Esophagus squamous epithelium (tissue), 5 donors: Measurements from ENCODE around the gene TMED1. TPM values are rescaled to one million over a fixed set of nuclear protein-coding genes. Genes with fewer than 3 reads are reported as not detected.

Source experiments
- DNase-seq: peaks from one replicate; lab custom pipeline; 2025; lab: John Stamatoyannopoulos, UW
- H3K27ac ChIP-seq, 4 donors: fragments of 200-600 bp; sonication (generic); one replicate each; pipeline ENCODE4 v1.5.1; 2016 to 2019; ENCODE audit warnings: mild to moderate bottlenecking in 1 of 4
- H3K27me3 ChIP-seq, 4 donors: fragments of 200-600 bp; sonication (generic); 1 replicate in 3 of 4; 2 replicates in 1 of 4; pipeline versions ENCODE4 v1.5.1 to v1.6.0; 2017 to 2021; ENCODE audit warnings: antibody characterized with exemption in 1 of 4
- H3K36me3 ChIP-seq, 3 donors: fragments of 200-600 bp; sonication (generic); one replicate each; pipeline ENCODE4 v1.5.1; 2016 to 2019
- H3K4me1 ChIP-seq, 3 donors: fragments of 200-600 bp; sonication (generic); one replicate each; pipeline ENCODE4 v1.5.1; 2017 to 2019
- H3K4me3 ChIP-seq, 4 donors: fragments of 200-600 bp; sonication (generic); 1 replicate in 3 of 4; 2 replicates in 1 of 4; pipeline ENCODE4 v1.5.1; 2016 to 2019; ENCODE audit warnings: mild to moderate bottlenecking in 2 of 4, moderate library complexity in 1 of 4
- H3K9me3 ChIP-seq, 3 donors: fragments of 200-600 bp; sonication (generic); one replicate each; pipeline ENCODE4 v1.5.1; 2016 to 2019
- CTCF ChIP-seq, 6 experiments: fragments of 450-650 bp in 4 of 6; fragments of 200-600 bp in 2 of 6; sonication (generic) in 2 of 6; IDR thresholded peaks; one replicate each; pipeline ENCODE4 v1.5.1; 2016 to 2019; ENCODE audit warnings: antibody characterized with exemption in 6 of 6, mild to moderate bottlenecking in 4 of 6, moderate library complexity in 4 of 6
- POLR2A ChIP-seq, 4 donors: fragments of 450-650 bp; IDR thresholded peaks; one replicate each; pipeline ENCODE4 v1.6.1; 2017; ENCODE audit warnings: antibody characterized with exemption in 4 of 4, mild to moderate bottlenecking in 4 of 4, moderate library complexity in 3 of 4
- WGBS, 2 donors: methylation state at CpG; one replicate each; pipeline ENCODE4 v1.1.5; 2018; 5-methylcytosine and 5-hydroxymethylcytosine counted together
- intact Hi-C: fragments of 100-400 bp; cut with DNase I; formaldehyde crosslinking; loops from one replicate; pipeline ENCODE4 v1.15.0; 2022
- total RNA-seq, 4 donors: library from RNA; depleted of rRNA; stranded (reverse); fragments of >200 nt; gene quantifications; one replicate each; pipeline ENCODE4 v1.1.0, GENCODE V29; 2016
- donor health status: DM: yes; HTN: yes; CAD: no.

TMED1 gene, protein sequence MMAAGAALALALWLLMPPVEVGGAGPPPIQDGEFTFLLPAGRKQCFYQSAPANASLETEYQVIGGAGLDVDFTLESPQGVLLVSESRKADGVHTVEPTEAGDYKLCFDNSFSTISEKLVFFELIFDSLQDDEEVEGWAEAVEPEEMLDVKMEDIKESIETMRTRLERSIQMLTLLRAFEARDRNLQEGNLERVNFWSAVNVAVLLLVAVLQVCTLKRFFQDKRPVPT
- 10 to 100 TPM; 14.7 to 30.3 (median 24.1) TPM for total RNA-seq

DNA sequence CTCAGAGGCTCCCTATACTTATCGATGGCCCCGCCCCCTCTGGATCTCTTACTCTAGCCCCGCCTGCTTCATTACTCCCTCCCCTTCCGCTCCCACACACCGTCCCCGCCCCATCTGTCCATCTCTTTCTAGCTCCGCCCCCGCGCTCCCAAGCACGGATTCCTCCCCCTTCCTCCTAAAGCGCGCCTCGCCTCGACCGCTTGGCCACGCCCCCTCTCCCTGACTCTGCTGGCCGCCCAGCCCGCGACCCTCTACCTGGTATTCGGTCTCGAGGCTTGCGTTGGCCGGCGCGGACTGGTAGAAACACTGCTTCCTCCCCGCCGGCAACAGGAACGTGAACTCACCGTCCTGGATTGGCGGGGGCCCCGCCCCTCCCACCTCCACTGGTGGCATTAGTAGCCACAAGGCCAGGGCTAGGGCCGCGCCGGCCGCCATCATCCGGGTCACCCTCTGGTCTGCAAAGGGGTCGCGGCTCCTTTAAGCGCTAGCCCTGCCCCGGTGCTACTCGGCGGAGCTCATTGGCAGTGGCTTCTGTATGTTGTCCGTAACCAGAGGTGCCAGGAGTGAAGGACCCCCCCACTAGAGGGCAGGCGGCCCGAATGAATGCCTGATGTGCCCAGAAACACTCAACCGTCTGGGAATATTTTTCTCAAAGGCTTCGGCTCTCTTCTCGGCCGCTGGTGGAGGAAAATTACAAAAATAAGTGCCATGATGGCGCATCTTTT, at the start of gene TMED1:
TSS of gene TMED1 (minus strand) at position 459 of the 725 bp plus-strand sequence. CDS start at position 438, 21 bp downstream.
- DNase-seq = peak; percentile 96
- no peaks in the 10 kb centered on the region for H3K27me3 ChIP-seq
- WGBS, 2 donors = 1% methylated on average over 17 to 20 of the region's 50 CpGs
- H3K36me3 ChIP-seq = peaks cover 0 to 38% (median 0%) of the 10 kb centered on the region in 3 donors
- intact Hi-C loops = no loop called here
- peak within 1 kb of the TSS; percentile 69 to 88 (median 80) for H3K4me3 ChIP-seq
- TF ChIP-seq CTCF (IDR thresholded peaks at IDR 0.05) (peak; percentile 22 to 69 (median 50)), POLR2A (IDR thresholded peaks at IDR 0.05) (peak in 1 of 4 donors; percentile 32)
- H3K4me1 ChIP-seq = peaks cover 0 to 20% (median 9%) of the 10 kb centered on the region in 3 donors
- peak within 1 kb of the TSS; percentile 98 to 99 (median 99) for H3K27ac ChIP-seq
- peaks cover 0 to 9% (median 0%) of the 10 kb centered on the region in 3 donors for H3K9me3 ChIP-seq

DNA sequence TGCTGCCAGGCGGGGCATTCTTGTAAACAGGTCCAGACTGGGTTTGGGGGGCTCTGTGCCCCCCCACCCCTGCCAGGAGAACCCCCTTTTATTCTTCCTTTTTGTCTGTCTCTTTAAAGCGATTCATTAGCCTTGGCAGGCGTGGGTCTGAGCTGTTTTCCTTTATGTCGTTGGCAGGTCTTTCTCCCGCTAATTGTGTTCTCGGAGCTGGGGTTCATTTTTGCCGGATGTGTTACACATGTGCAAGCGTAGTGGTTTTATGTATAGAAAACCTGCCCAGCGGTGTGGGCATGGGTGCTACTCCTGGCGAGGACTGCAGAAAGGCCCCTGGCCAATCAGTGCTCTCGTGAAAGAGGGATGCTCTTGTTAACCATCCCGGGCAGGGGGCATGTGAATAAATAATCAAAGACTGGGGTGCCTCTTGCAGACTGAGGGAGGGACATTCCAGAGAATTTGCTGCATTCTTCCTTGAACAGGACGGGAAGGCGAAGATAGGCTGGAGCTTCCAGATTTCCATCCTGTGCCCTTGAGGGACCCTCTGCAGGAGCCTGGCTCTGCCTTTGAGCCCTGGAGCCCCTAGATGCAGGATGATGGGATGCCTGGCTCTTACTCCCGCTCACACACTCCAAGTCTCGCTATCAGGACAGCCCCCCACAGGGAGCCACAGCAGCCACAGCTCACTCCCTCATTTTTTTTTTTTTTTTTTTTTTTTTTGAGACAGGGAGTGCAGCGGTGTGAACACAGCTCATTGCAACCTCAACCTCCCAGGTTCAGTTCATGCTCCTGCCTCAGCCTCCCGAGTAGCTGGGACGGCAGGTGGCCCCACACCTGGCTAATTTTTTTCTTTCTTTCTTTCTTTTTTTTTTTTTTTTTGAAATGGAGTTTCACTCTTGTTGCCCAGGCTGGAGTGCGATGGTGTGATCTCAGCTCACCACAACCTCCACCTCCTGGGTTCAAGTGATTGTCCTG, 49.5 kb upstream of the TMED1 start:
- 55 to 68% methylated on average over 13 to 17 of the region's 20 CpGs for WGBS, 2 donors
- H3K36me3 ChIP-seq = peaks cover 0 to 7% (median 0%) of the 10 kb centered on the region in 3 donors
- intact Hi-C loops = no loop called here
- TF ChIP-seq POLR2A (IDR thresholded peaks at IDR 0.05) = no peak
- no peak for TF ChIP-seq CTCF (IDR thresholded peaks at IDR 0.05)
- no peaks in the 10 kb centered on the region for H3K9me3 ChIP-seq
- no peak overlapping the region for H3K4me3 ChIP-seq
- no peaks in the 10 kb centered on the region for H3K27me3 ChIP-seq
- H3K27ac ChIP-seq = peak overlapping the region in 1 of 4 donors; percentile 17
- H3K4me1 ChIP-seq = peaks cover 13 to 79% (median 32%) of the 10 kb centered on the region in 3 donors
- DNase-seq = no peak

GRCh38 chr19:10884274-10884673, 48.3 kb upstream of the TMED1 start:
- H3K9me3 ChIP-seq = no peaks in the 10 kb centered on the region
- DNase-seq = no peak
- H3K36me3 ChIP-seq = peaks cover 0 to 7% (median 0%) of the 10 kb centered on the region in 3 donors
- no peak overlapping the region for H3K27ac ChIP-seq
- TF ChIP-seq POLR2A (IDR thresholded peaks at IDR 0.05) (no peak), CTCF (IDR thresholded peaks at IDR 0.05) (no peak)
- no peak overlapping the region for H3K4me3 ChIP-seq
- intact Hi-C loops = no loop called here
- H3K4me1 ChIP-seq = peaks cover 17 to 81% (median 38%) of the 10 kb centered on the region in 3 donors
- WGBS, 2 donors = 65 to 92% methylated on average over 2 of the region's 2 CpGs
- no peaks in the 10 kb centered on the region for H3K27me3 ChIP-seq

DNA sequence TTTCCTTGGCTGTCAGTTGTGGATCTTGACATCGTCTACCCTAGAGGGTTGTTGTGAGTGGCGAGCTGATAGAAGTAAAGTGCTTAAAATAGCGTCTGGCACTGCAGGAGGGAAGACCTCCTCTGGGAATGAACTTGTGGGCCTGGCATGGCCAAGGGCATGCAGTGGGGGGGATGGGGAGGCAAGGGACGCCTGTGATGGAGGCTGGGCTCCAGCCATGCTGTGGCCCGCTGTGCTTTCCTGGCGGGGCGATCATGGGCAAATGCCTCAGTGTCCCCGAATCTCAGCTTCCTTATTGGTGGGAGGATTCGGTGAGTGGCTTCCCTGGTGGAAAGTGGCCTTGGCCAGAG, 46.1 kb upstream of the TMED1 start:
- no peaks in the 10 kb centered on the region for H3K27me3 ChIP-seq
- no peak for DNase-seq
- H3K4me3 ChIP-seq = no peak overlapping the region
- intact Hi-C loops = no loop called here
- H3K4me1 ChIP-seq = peaks cover 13 to 82% (median 38%) of the 10 kb centered on the region in 3 donors
- WGBS, 2 donors = 85% methylated on average over 5 to 7 of the region's 9 CpGs
- no peak for TF ChIP-seq POLR2A (IDR thresholded peaks at IDR 0.05)
- no peaks in the 10 kb centered on the region for H3K9me3 ChIP-seq
- H3K27ac ChIP-seq = no peak overlapping the region
- H3K36me3 ChIP-seq = peaks cover 0 to 7% (median 0%) of the 10 kb centered on the region in 3 donors

DNA sequence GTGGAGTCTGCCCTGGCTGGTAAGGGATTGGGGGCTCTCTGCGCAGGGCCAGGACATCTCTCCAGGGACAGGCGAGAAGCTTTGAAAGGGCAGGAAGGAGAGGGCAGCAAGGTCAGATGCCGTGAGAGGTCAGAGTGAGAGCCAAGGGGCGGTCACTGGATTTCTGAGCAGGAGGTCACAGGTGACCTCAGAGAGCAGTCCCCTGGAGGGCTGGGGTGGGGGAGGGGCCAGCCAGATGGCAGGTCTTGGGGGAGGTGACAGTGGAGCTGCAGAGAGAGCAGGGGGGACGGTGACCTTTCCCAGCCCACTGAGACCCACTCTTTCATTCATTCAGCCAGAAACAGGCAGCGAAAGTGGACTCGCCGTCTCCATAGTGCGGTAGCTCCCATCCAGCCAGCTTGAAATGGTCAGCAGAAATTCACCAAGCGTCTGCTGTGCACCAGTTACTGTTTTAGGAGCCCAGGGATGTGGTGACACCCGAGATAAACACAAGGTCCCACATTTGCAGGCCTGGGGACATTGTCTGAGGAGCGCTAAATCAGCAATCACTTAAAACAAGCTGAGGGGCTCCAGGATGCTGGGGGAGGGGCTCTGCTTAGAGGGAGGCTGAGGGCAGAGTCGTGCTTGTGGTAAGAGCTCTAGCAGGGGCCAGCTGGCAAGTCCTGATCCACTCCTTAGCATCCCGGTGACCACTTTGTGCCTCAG, 45.5 kb upstream of the TMED1 start:
- Histone ChIP-seq H3K27me3 (no peaks in the 10 kb centered on the region), H3K9me3 (no peaks in the 10 kb centered on the region), H3K36me3 (peaks cover 0 to 7% (median 0%) of the 10 kb centered on the region in 3 donors), H3K4me3 (no peak overlapping the region), H3K4me1 (peaks cover 10 to 82% (median 41%) of the 10 kb centered on the region in 3 donors), H3K27ac (no peak overlapping the region)
- intact Hi-C loops = no loop called here
- TF ChIP-seq CTCF (IDR thresholded peaks at IDR 0.05) (no peak), POLR2A (IDR thresholded peaks at IDR 0.05) (no peak)
- DNase-seq = no peak
- WGBS, 2 donors = 82 to 84% methylated on average over 10 to 13 of the region's 14 CpGs
